ENCODE data around the gene ABCC4. TPM values are rescaled to one million over a fixed set of nuclear protein-coding genes. Genes with fewer than 3 reads are reported as not detected.

The ABCC4 gene
- total RNA-seq, 1 donor from 2014 or later: 4.9 TPM

GRCh38 chr13:95226476-95226875, 74.8 kb downstream of the ABCC4 start:
- no peak for DNase-seq
- Histone ChIP-seq H3K27ac (replicated peaks) (peak overlapping the region; percentile 37), H3K4me1 (peaks cover 12% of the 10 kb centered on the region), H3K9me3 (replicated peaks) (no peaks in the 10 kb centered on the region), H3K36me3 (no peaks in the 10 kb centered on the region), H3K4me3 (no peak overlapping the region), H3K27me3 (ENCODE audit: low read depth) (no peaks in the 10 kb centered on the region)
- intact Hi-C loops (cut with micrococcal nuclease): no loop called here
- no peak for TF ChIP-seq CTCF (IDR thresholded peaks at IDR 0.05; ENCODE audit: borderline replicate concordance)

- no peaks in the 10 kb centered on the region for H3K9me3 ChIP-seq (replicated peaks)
- H3K27me3 ChIP-seq (ENCODE audit: low read depth): no peaks in the 10 kb centered on the region
- peaks cover 12% of the 10 kb centered on the region for H3K4me1 ChIP-seq
- H3K4me3 ChIP-seq: no peak overlapping the region
- intact Hi-C loops (cut with micrococcal nuclease): no loop called here
- no peak for TF ChIP-seq CTCF (IDR thresholded peaks at IDR 0.05; ENCODE audit: borderline replicate concordance)
- DNase-seq: no peak
- H3K27ac ChIP-seq (replicated peaks): peak overlapping the region; percentile 37
- H3K36me3 ChIP-seq: no peaks in the 10 kb centered on the region
These were observed 75.2 kb downstream of the ABCC4 start for GRCh38 chr13:95226050-95226449.

DNA sequence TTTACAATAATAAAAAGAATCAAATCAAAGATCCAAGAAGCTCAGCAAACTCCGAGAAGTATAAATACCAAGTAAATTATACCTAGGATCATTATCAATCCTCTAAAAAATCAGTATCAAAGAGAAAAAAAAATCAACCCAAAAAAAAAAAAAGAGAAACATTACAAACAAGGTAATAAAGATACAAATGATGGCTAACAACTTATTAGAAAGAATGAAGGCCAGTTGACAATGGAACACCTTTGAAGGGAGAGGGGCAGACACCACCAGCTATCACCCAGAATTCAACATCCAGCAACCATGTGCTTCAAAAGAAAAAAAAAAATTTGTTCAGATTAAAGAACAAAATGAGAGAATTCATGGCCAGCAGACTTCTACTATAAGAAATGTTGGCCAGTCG, 77.2 kb downstream of the ABCC4 start:
- no peaks in the 10 kb centered on the region for H3K27me3 ChIP-seq (ENCODE audit: low read depth)
- no peak for DNase-seq
- H3K4me3 ChIP-seq: no peak overlapping the region
- H3K4me1 ChIP-seq: peaks cover 12% of the 10 kb centered on the region
- H3K27ac ChIP-seq (replicated peaks): no peak overlapping the region
- intact Hi-C loops (cut with micrococcal nuclease): no loop called here
- TF ChIP-seq CTCF (IDR thresholded peaks at IDR 0.05; ENCODE audit: borderline replicate concordance): no peak
- peaks cover 6% of the 10 kb centered on the region for H3K36me3 ChIP-seq
- H3K9me3 ChIP-seq (replicated peaks): no peaks in the 10 kb centered on the region

- Histone ChIP-seq H3K36me3 (peaks cover 6% of the 10 kb centered on the region), H3K4me3 (no peak overlapping the region)
These were observed 78.6 kb downstream of the ABCC4 start for GRCh38 chr13:95222733-95223018.

GRCh38 chr13:95221971-95222732, 79.1 kb downstream of the ABCC4 start:
- no peak for DNase-seq
- no peak for TF ChIP-seq CTCF (IDR thresholded peaks at IDR 0.05; ENCODE audit: borderline replicate concordance)
- intact Hi-C loops (cut with micrococcal nuclease): no loop called here
- no peaks in the 10 kb centered on the region for H3K27me3 ChIP-seq (ENCODE audit: low read depth)
- no peaks in the 10 kb centered on the region for H3K9me3 ChIP-seq (replicated peaks)
- H3K27ac ChIP-seq (replicated peaks): no peak overlapping the region
- no peak overlapping the region for H3K4me3 ChIP-seq
- peaks cover 6% of the 10 kb centered on the region for H3K36me3 ChIP-seq
- H3K4me1 ChIP-seq: peaks cover 11% of the 10 kb centered on the region

More at GRCh38 chr13:95222733-95223018, 78.6 kb downstream of the ABCC4 start:
- no peaks in the 10 kb centered on the region for H3K9me3 ChIP-seq (replicated peaks)
- no peak for TF ChIP-seq CTCF (IDR thresholded peaks at IDR 0.05; ENCODE audit: borderline replicate concordance)
- peaks cover 12% of the 10 kb centered on the region for H3K4me1 ChIP-seq
- no peak overlapping the region for H3K27ac ChIP-seq (replicated peaks)
- intact Hi-C loops (cut with micrococcal nuclease): no loop called here
- DNase-seq: no peak
- H3K27me3 ChIP-seq (ENCODE audit: low read depth): no peaks in the 10 kb centered on the region
